Upper lobe of left lung (tissue), 4 donors: ENCODE results near the gene RESF1.

Source experiments
- EP300 ChIP-seq, 4 donors: sonication (generic); formaldehyde crosslinking; IDR thresholded peaks; one replicate each; pipeline ENCODE4 v1.5.1; 2017; ENCODE audit warnings: antibody characterized with exemption in 4 of 4, control low read depth in 2 of 4
- POLR2A ChIP-seq, 4 donors: fragments of 450-650 bp; IDR thresholded peaks; one replicate each; pipeline ENCODE4 v1.5.1; 2016 to 2017; ENCODE audit warnings: antibody characterized with exemption in 4 of 4, mild to moderate bottlenecking in 2 of 4
- POLR2AphosphoS5 ChIP-seq, 2 donors: sonication (generic); formaldehyde crosslinking; IDR thresholded peaks; one replicate each; pipeline ENCODE4 v1.5.1; 2017; ENCODE audit warnings: antibody characterized with exemption in 2 of 2

DNA sequence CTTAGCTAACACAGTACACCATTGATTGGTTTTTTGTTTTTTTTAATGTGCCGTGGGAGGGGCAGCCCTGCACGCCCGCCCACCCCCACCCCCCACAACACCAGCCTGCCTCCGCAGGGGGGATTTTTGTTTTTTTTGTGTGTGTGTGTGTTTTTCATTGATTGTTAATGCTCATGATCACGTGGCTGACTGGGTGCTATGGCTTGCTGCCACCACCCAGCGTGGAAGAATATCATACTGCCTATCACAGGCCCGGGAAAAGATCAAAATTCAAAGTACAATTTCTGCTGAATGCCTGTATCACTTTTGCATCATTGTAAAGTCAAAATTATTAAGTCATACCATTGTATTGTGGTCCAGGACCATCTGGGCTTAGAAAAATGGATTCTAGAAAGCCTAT lies 8.3 kb downstream of the RESF1 start:
- no peak for TF ChIP-seq POLR2AphosphoS5 (IDR thresholded peaks at IDR 0.05)
- TF ChIP-seq POLR2A (IDR thresholded peaks at IDR 0.05), result no peak
- TF ChIP-seq EP300 (IDR thresholded peaks at IDR 0.05), result no peak
